Lung (tissue), 12 donors: ENCODE results near the gene MAPK8IP2. TPM values are rescaled to one million over a fixed set of nuclear protein-coding genes. Genes with fewer than 3 reads are reported as not detected.

ENCODE experiments used
- ATAC-seq: fragments of 200-7000 bp; cut with Tn5 transposase; one replicate; pipeline ENCODE4 v1.9.1; 2020; ENCODE audit warnings: moderate number of reproducible peaks; ENCODE audit not compliant: insufficient read depth, low FRiP score
- DNase-seq, 3 donors: peaks; one replicate each; pipeline ENCODE4 v3.0.0-alpha.2; 2013 to 2017
- H3K27ac ChIP-seq, 2 donors: one replicate each; pipeline ENCODE4 v1.5.1; 2013; ENCODE audit warnings: mild to moderate bottlenecking in 2 of 2, moderate library complexity in 2 of 2, control low read depth in 1 of 2, inconsistent platforms in 1 of 2, low read depth in 1 of 2, low read length in 1 of 2
- H3K27me3 ChIP-seq, 3 donors: one replicate each; pipeline ENCODE4 v1.5.1; 2013; ENCODE audit warnings: low read length in 2 of 3; ENCODE audit not compliant: control insufficient read depth in 3 of 3, insufficient read depth in 3 of 3
- H3K36me3 ChIP-seq, 4 donors: one replicate each; pipeline ENCODE4 v1.5.1; 2013; ENCODE audit warnings: low read length in 4 of 4, mild to moderate bottlenecking in 1 of 4, moderate library complexity in 1 of 4; ENCODE audit not compliant: control insufficient read depth in 4 of 4, insufficient read depth in 4 of 4
- H3K4me1 ChIP-seq, 5 donors: one replicate each; pipeline ENCODE4 v1.5.1; 2013; ENCODE audit warnings: low read length in 5 of 5, mild to moderate bottlenecking in 2 of 5, moderate library complexity in 1 of 5; ENCODE audit not compliant: control insufficient read depth in 5 of 5, insufficient read depth in 5 of 5
- H3K4me3 ChIP-seq: one replicate; pipeline ENCODE4 v1.5.1; 2013; ENCODE audit warnings: mild to moderate bottlenecking, control low read depth, moderate library complexity
- H3K9ac ChIP-seq, 2 donors: one replicate each; pipeline ENCODE4 v1.5.1; 2013; ENCODE audit warnings: low read length in 2 of 2, control low read depth in 1 of 2; ENCODE audit not compliant: insufficient read depth in 1 of 2
- H3K9me3 ChIP-seq, 4 donors: one replicate each; pipeline ENCODE4 v1.5.1; 2013; ENCODE audit warnings: low read length in 3 of 4, mild to moderate bottlenecking in 1 of 4, moderate library complexity in 1 of 4; ENCODE audit not compliant: control insufficient read depth in 4 of 4, insufficient read depth in 3 of 4
- CTCF ChIP-seq: IDR thresholded peaks from 2 replicates; pipeline ENCODE4 v1.5.1; 2012; ENCODE audit warnings: mild to moderate bottlenecking; ENCODE audit errors: control extremely low read depth, extremely low read depth
- WGBS, 2 donors: extraction: QIAGEN DNeasy Blood & Tissue Kit; methylation state at CpG; one replicate each; pipeline ENCODE4 v1.1.7; 2013; 5-methylcytosine and 5-hydroxymethylcytosine counted together
- polyA plus RNA-seq, 2 donors: library from polyadenylated mRNA; stranded (reverse); fragments of 200-250 nt; gene quantifications; one replicate each; pipeline ENCODE4 v1.2.1, GENCODE V29; 2013
- total RNA-seq, 2 donors: library from RNA; depleted of rRNA in 1 of 2; stranded (reverse); fragments of >200 nt in 1 of 2; gene quantifications; one replicate each; pipeline ENCODE4 v1.2.1, GENCODE V29; 2014 to 2021
- donor health status: control.
- donor health status: control.
- donor health status: Bipolar disorder and iron deficiency.
- donor health status: healthy.
- donor health status: DM: yes; HTN: yes; CAD: no.

The MAPK8IP2 gene
- total and polyA plus RNA-seq, 4 donors, result 0.91 to 2.7 (median 1.1) TPM

- peaks cover 0 to 8% (median 2%) of the 10 kb centered on the region in 3 donors for H3K27me3 ChIP-seq
- H3K36me3 ChIP-seq, result peaks cover 0 to 8% (median 0%) of the 10 kb centered on the region in 4 donors
- H3K4me1 ChIP-seq, result no peaks in the 10 kb centered on the region
- no peak for TF ChIP-seq CTCF
- 93 to 95% methylated on average over 11 of the region's 11 CpGs for whole genome bisulfite sequencing, 2 donors
- H3K27ac ChIP-seq, result no peak overlapping the region
- no peaks in the 10 kb centered on the region for H3K9me3 ChIP-seq
- no peak overlapping the region for H3K9ac ChIP-seq
- no peak overlapping the region for H3K4me3 ChIP-seq
- no peak for DNase-seq
- no peak for ATAC-seq
Measured at GRCh38 chr22:50572965-50573364, 27.6 kb upstream of the MAPK8IP2 start.

GRCh38 chr22:50573491-50574382 is 26.9 kb upstream of the MAPK8IP2 start:
- H3K9ac ChIP-seq, result no peak overlapping the region
- no peak overlapping the region for H3K27ac ChIP-seq
- TF ChIP-seq CTCF, result no peak
- H3K36me3 ChIP-seq, result peaks cover 0 to 8% (median 0%) of the 10 kb centered on the region in 4 donors
- peaks cover 0 to 7% (median 0%) of the 10 kb centered on the region in 5 donors for H3K4me1 ChIP-seq
- DNase-seq (no peak), ATAC-seq (no peak)
- 89 to 91% methylated on average over 26 of the region's 26 CpGs for WGBS, 2 donors
- H3K9me3 ChIP-seq, result no peaks in the 10 kb centered on the region
- peaks cover 0 to 10% (median 2%) of the 10 kb centered on the region in 3 donors for H3K27me3 ChIP-seq
- no peak overlapping the region for H3K4me3 ChIP-seq

- H3K27me3 ChIP-seq, result peaks cover 0 to 11% (median 2%) of the 10 kb centered on the region in 3 donors
- peaks cover 0 to 8% (median 0%) of the 10 kb centered on the region in 5 donors for H3K4me1 ChIP-seq
- peaks cover 0 to 6% (median 0%) of the 10 kb centered on the region in 4 donors for H3K36me3 ChIP-seq
- no peak for ATAC-seq
- no peak overlapping the region for H3K27ac ChIP-seq
- no peaks in the 10 kb centered on the region for H3K9me3 ChIP-seq
- no peak overlapping the region for H3K4me3 ChIP-seq
- TF ChIP-seq CTCF, result no peak
- no peak for DNase-seq
- WGBS, 2 donors, result 84 to 94% methylated on average over 11 of the region's 11 CpGs
- H3K9ac ChIP-seq, result no peak overlapping the region
Measured at GRCh38 chr22:50574383-50574755, 26.2 kb upstream of the MAPK8IP2 start.
